ENCODE results near the gene UGT1A5.

UGT1A5 gene

GRCh38 chr2:233811732-233812131, 99.0 kb downstream of the UGT1A5 start:
- DNase-seq = no peak

DNA sequence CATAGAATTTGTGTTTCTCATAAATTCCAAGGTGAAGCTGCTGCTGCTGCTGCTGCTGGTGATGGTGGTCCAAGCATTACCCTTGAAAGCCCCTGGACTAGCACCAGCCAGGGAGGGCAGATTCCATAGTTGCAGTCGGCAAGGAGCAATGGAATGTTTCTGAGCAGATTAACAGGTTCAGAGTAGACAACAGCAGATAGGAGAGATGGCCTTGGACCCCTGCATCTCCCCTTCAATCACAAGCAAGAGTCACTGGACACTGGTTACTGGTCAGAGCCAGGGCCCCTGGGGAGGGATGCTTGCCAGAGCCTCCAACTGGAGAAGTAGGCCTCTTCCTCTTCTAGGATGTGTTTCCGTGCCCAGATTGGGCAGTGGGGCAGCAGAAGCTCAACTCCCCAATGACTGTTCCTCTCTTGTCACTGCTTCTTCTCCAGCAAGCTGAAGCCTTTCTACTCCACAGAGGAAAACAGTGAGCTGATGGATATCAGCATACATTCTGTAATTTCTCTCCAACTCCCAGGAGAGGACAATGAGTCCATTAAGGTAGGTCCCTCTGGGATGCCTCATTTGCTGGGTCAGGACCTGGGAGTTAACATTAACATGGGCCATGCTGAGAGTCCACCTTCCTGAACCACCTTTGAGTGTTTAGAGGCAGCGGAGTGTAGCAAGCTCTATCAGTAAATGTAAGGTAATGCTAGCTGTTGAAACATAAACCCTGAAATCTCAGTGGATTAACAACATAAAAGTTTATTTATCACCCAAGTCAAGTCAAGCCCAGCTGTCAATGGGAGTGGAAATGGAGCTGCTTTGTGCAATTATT, 100.7 kb downstream of the UGT1A5 start:
- no peak for DNase-seq

DNA sequence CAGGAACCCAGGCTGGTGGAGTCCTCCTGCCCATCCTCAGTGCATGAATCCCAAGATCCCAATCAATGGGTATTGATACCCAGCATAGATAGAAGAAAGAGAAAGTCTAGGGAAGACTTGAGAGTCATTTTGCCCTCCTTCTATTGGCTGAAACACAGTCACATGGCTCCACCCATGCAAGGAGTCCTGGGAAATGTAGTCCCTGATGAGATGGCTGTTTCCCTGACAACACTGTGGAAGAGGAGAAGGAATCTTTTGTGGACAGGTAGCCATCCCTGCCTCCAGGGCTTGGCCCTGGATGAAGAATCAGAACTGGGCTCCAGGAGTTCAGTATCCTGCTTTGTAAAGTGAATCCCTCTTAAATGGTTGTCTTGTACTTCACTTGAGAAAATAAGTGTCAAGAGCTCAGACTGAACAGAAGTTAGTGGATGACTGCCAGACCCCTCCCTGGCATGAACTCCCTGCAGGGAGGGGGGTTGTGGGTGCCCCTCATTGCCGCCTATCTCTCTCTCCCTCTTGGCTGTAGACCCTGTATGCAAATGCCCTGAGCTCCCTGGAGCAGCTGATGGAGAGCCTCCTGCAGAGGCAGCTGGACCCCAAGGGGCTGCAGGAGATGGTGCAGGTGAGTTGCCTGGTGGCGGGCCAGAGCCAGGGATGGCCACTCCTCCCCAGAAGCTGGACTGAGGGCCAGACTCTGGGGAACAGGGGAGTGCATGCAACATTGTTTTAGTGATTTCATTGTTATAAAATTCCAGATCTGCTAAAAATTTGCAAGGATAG, 101.5 kb downstream of the UGT1A5 start:
- no peak for DNase-seq

- DNase-seq = no peak
These were observed 103.2 kb downstream of the UGT1A5 start for GRCh38 chr2:233815861-233816260.

- DNase-seq = no peak
These were observed 103.6 kb downstream of the UGT1A5 start for GRCh38 chr2:233816334-233816733.

DNA sequence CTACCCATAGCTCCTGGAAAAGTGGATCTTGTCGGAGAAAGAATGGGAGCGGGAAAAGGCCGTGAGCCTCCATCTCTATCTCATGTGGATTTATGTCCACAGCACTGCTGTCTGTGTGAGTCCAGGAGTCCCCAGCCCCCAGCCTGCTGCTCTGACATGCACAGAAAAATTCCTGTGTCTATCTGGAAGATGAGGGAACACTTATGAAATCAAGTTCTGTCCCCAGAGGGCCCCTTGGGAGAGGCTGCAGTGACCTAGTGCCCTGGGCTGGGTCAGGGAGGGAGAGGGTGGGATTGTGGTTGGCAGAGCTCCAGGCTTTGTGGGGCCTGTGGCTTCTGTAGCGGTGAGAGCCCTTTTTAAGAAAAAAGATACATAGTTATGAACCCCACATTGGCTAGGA, 104.1 kb downstream of the UGT1A5 start:
- DNase-seq = no peak

DNA sequence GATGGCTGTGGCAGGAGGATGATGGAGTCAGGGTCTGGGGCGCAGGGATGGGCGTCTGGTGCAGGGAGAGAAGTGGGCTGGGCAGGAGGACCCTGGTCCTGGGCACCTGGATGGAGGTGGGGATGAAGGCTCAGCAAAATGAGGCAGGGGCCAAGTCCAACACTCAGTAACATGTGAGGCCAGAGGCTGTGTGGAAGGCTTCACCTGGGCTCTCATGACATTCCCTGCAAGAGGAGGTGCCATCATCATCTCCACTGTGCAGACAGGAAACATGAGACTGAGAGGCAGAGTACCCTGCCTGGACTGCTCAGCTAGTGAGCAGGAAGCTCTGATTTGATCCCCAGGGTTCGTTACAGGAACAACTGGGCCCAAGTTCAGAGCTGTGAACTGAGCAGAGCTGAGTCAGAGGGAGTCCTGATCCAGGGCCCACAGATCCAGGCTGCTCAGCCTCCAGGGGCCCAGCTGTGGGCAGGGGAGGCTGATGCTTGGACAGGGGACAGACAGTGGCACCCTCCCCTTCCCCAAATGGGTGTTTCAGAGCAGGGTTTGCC, 104.7 kb downstream of the UGT1A5 start:
- DNase-seq = no peak

DNA sequence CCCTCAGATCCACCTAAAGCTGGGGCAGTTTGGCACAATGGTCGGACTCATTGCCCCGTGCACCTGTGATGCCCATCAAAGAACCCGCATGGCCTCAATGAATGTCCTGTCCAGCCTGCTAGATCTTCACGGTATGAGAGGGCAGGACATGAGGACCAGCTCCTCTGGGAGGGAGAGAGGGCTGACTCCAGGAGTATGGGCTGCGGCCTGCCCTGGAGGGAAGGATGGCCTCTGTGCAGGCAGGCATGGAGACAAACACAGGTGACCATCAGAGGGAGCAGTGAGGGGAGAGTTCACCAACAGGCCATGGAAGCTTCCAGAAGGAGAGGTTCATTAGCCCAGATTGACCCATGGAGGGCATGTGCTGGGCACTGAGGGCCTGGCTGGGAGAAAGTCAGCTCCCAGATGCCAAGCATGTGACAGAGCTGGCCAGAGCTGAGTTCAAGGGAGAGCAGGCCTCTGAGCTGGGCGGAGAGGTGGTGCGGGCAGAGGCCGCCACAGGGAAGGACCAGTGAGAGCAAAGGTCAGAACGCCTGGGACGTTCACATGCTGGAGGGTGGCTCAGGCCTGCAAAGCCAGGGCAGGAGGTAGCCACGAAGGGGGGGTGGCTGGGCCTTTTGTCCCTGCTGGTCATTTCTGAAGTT, 105.4 kb downstream of the UGT1A5 start:
- no peak for DNase-seq

DNA sequence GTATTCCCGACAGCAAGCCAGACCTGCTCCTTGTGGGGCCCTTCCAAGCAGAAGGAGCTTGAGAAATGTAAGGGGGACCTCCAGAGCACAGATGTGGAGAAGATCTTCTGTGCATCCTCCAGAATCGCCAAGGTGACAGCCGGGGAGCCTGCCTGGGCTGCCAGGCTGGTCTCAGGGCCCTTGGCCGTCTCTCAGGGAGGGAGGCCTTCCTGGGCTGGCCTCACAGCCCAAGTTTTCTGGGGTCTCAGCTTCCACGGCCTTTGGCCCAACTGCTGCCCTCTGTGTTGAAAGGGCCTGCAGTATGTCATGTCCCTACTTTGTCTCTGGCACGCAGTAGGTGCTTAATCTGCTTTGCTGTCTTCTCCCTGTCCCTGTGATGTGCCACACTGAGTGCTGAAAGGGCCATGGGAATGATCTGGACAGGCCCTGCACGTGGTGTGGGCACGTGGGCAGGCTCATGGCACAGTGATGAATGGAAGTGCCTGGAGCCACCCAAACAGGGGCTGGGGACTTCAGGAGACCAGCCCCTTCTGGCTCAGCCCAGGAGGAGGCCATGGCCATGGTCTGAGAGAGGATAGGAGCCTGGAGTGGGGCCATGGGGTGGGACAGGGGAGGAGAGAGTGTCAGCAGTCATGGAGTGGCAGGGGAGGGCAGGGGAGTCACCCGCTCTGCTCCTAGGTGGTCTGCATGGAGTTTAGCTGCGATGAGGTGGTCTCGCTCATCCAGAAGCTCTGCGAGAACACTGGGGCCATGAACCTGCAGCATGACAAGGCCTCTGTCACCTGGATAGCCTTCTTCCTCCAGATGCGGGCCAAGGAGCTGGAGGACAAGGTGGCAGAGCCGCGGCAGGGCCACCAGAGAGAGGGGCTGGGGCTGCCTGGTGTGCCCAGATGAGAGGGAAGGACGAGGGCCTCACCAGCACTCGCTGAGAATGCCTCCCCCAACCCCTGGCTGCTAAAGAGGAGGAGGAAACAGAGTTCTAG, 106.2 kb downstream of the UGT1A5 start:
- no peak for DNase-seq

DNA sequence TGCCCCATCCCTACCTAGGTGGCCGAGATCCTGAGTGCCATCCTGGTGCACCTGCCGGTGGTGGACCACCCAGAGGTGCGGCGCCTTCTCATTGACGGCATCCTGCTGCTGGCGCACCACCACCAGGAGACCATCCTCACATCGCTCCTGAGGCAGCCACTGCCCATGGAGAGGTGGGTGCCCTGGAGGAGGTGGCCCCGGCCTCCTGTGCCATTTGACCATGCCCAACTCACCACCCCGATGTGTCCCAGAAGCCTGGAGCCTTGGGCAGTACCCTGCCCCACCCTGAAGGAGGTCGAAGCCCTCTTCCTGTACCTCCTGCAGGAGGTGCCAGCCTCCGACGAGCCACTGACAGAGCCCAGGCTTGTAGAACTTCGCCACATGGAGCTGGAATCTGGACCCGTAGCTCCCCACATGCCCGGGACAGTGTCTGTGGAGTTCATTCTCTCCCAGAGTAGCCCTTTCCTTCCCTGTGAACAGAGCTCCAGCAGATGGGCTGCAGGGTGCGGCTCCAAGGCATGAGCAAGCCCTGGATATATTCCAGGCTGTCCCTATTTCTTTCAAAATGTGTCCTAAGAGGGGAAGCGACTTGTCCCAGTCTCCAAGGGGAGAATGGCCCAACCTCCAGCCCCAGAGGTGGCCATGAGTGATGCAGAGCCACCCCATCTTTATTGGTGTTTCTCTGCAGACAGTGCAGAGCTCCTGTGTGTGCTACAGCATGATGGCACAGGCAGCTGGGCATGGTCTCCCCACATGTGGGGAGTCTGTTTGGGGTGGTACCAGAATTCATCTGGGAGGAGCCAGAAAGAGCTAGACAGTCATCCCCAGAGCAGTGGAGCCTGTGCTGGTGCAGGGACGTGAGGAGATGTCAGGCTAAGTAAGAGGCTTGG, 107.4 kb downstream of the UGT1A5 start:
- no peak for DNase-seq

- no peak for DNase-seq
These were observed 108.0 kb downstream of the UGT1A5 start for GRCh38 chr2:233820774-233821105.

DNA sequence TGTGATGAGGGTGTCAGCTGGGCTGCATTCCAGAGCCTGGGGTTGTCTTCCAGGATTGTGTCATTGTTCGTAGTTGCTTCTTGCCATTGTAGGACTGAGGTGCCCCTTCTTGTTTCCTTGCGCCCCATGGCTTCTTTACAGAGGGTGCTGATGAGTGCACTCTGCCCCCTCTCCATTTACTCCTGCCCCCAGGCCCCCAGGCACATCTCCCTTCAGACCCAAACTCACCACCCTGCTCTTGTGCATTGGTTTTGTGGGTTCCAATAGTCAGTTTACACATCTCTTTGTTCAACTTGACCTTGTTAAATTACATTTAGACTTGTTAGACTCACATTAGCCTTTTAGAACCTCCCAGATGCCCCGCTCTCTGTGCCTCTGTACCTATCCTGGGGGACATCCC, 108.5 kb downstream of the UGT1A5 start:
- no peak for DNase-seq

GRCh38 chr2:233821709-233822100, 109.0 kb downstream of the UGT1A5 start:
- DNase-seq = no peak

GRCh38 chr2:233822101-233822771, 109.5 kb downstream of the UGT1A5 start:
- no peak for DNase-seq
